HepG2 (cell line): Measurements from ENCODE around the gene RMI2.

Source experiments
- BCL3 ChIP-seq: sonication (generic); formaldehyde crosslinking; IDR thresholded peaks from 2 replicates; pipeline ENCODE4 v1.5.1; 2020; ENCODE audit warnings: mild to moderate bottlenecking, missing genetic modification reagents, moderate library complexity
- DR1 ChIP-seq: sonication (generic); formaldehyde crosslinking; IDR thresholded peaks from 2 replicates; pipeline ENCODE4 v1.8.0; 2021; ENCODE audit warnings: mild to moderate bottlenecking, missing genetic modification reagents, inconsistent platforms
- HDAC2 ChIP-seq: sonication (generic); formaldehyde crosslinking; IDR thresholded peaks from 2 replicates; pipeline ENCODE4 v1.4.0; 2020; ENCODE audit warnings: missing genetic modification reagents
- MED13 ChIP-seq: sonication (generic); formaldehyde crosslinking; IDR thresholded peaks from 2 replicates; pipeline ENCODE4 v1.5.0; 2020; ENCODE audit warnings: missing genetic modification reagents
- MIER3 ChIP-seq: IDR thresholded peaks from 2 replicates; pipeline ENCODE4 v1.6.1; 2016; ENCODE audit warnings: missing compliant biosample characterization, borderline replicate concordance
- MYC ChIP-seq: sonication (generic); formaldehyde crosslinking; IDR thresholded peaks from 2 replicates; pipeline ENCODE4 v1.9.0; 2021; ENCODE audit warnings: missing genetic modification reagents, borderline replicate concordance
- RAD21 ChIP-seq: fragments of 450-650 bp; formaldehyde crosslinking; IDR thresholded peaks from 2 replicates; pipeline ENCODE4 v1.5.0; 2020; ENCODE audit warnings: mild to moderate bottlenecking
- TAF1 ChIP-seq: sonication (generic); formaldehyde crosslinking; IDR thresholded peaks from 2 replicates; pipeline ENCODE4 v1.4.0; 2020; ENCODE audit warnings: missing genetic modification reagents
- ZNF75D ChIP-seq: sonication (generic); formaldehyde crosslinking; IDR thresholded peaks from 2 replicates; pipeline ENCODE4 v1.8.1; 2023; ENCODE audit warnings: missing genetic modification reagents, mild to moderate bottlenecking, borderline replicate concordance
- TF ChIP-seq, protein P1 (sequence below): sonication (generic); formaldehyde crosslinking; IDR thresholded peaks from 2 replicates; pipeline ENCODE4 v1.5.0; 2020; ENCODE audit warnings: mild to moderate bottlenecking, missing genetic modification reagents, moderate library complexity

GRCh38 chr16:11331967-11332366 lies 13.3 kb upstream of the RMI2 start:
- no peak for TF ChIP-seq MED13
- TF ChIP-seq, protein P1, sequence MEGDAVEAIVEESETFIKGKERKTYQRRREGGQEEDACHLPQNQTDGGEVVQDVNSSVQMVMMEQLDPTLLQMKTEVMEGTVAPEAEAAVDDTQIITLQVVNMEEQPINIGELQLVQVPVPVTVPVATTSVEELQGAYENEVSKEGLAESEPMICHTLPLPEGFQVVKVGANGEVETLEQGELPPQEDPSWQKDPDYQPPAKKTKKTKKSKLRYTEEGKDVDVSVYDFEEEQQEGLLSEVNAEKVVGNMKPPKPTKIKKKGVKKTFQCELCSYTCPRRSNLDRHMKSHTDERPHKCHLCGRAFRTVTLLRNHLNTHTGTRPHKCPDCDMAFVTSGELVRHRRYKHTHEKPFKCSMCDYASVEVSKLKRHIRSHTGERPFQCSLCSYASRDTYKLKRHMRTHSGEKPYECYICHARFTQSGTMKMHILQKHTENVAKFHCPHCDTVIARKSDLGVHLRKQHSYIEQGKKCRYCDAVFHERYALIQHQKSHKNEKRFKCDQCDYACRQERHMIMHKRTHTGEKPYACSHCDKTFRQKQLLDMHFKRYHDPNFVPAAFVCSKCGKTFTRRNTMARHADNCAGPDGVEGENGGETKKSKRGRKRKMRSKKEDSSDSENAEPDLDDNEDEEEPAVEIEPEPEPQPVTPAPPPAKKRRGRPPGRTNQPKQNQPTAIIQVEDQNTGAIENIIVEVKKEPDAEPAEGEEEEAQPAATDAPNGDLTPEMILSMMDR (CRISPR knock-in tag) = no peak
- TF ChIP-seq DR1 (CRISPR knock-in tag) = no peak
- no peak for TF ChIP-seq RAD21
- TF ChIP-seq MYC (CRISPR knock-in tag) = no peak
- no peak for TF ChIP-seq MIER3 (CRISPR knock-in tag)
- TF ChIP-seq ZNF75D (CRISPR knock-in tag) = no peak
- no peak for TF ChIP-seq BCL3 (CRISPR knock-in tag)
- no peak for TF ChIP-seq HDAC2 (CRISPR knock-in tag)
- TF ChIP-seq TAF1 (CRISPR knock-in tag) = no peak
